ENCODE results near the gene TMEM108. TPM values are rescaled to one million over a fixed set of nuclear protein-coding genes. Genes with fewer than 3 reads are reported as not detected.

TMEM108 gene
- polyA plus RNA-seq, 1 experiment = 0.63 TPM

- ChIA-PET CTCF (interaction anchor here (0.8 to 2.8 kb wide), 3 partner anchors 12 to 348 kb away, joined by 3 to 18 read pairs (median 6); no protein-coding TSS in a partner anchor), POLR2A (no interaction called here)
- TF ChIP-seq, protein P1, sequence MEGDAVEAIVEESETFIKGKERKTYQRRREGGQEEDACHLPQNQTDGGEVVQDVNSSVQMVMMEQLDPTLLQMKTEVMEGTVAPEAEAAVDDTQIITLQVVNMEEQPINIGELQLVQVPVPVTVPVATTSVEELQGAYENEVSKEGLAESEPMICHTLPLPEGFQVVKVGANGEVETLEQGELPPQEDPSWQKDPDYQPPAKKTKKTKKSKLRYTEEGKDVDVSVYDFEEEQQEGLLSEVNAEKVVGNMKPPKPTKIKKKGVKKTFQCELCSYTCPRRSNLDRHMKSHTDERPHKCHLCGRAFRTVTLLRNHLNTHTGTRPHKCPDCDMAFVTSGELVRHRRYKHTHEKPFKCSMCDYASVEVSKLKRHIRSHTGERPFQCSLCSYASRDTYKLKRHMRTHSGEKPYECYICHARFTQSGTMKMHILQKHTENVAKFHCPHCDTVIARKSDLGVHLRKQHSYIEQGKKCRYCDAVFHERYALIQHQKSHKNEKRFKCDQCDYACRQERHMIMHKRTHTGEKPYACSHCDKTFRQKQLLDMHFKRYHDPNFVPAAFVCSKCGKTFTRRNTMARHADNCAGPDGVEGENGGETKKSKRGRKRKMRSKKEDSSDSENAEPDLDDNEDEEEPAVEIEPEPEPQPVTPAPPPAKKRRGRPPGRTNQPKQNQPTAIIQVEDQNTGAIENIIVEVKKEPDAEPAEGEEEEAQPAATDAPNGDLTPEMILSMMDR (IDR thresholded peaks at IDR 0.05; ENCODE audit: low read depth, low read length) = no peak
These were observed 350.7 kb downstream of the TMEM108 start for GRCh38 chr3:133388696-133389395.

GRCh38 chr3:133390715-133391114 is 352.5 kb downstream of the TMEM108 start:
- no peak overlapping the region for H3K27ac ChIP-seq (ENCODE audit: low read depth, low read length)
- H3K9me3 ChIP-seq (ENCODE audit: control insufficient read depth, insufficient read depth, low read length) = peaks cover 8% of the 10 kb centered on the region
- H3K27me3 ChIP-seq (ENCODE audit: control insufficient read depth, insufficient read depth, low read length) = no peaks in the 10 kb centered on the region
- DNase-seq (ENCODE audit: low read depth, low spot score) = no peak
- TF ChIP-seq, protein P1 (IDR thresholded peaks at IDR 0.05; ENCODE audit: low read depth, low read length) = no peak
- no peak overlapping the region for H3K4me3 ChIP-seq (ENCODE audit: low read depth, low read length)
- POLR2A ChIA-PET = no interaction called here
- CTCF ChIA-PET = interaction anchor here (1.0 to 2.8 kb wide), 3 partner anchors 10 to 660 kb away, joined by 3 to 18 read pairs (median 5); no protein-coding TSS in a partner anchor

More at GRCh38 chr3:133388696-133389395, 350.7 kb downstream of the TMEM108 start:
- no peak overlapping the region for H3K27ac ChIP-seq (ENCODE audit: low read depth, low read length)
- no peaks in the 10 kb centered on the region for H3K27me3 ChIP-seq (ENCODE audit: control insufficient read depth, insufficient read depth, low read length)
- H3K9me3 ChIP-seq (ENCODE audit: control insufficient read depth, insufficient read depth, low read length) = peaks cover 4% of the 10 kb centered on the region
- no peak for DNase-seq (ENCODE audit: low read depth, low spot score)
- H3K4me3 ChIP-seq (ENCODE audit: low read depth, low read length) = no peak overlapping the region

DNA sequence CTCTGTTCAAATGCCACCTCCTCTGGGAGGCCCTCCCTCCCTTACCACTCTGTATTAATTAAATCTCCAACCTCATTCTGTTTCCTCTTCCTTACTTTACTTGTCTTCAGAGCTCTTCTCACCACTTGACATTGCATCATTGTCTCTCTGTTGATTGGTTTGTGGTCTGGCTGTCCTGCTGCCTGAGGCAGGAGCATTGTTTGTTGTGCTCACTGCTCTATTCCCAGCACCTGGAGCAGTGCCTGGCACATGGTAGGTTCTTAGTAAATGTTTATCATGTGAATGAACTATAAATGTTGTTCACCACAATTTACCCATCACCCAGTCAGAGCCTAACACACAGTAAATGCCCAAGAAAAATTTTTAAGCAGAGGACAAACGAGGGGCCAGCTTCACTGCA is 355.0 kb downstream of the TMEM108 start:
- Histone ChIP-seq H3K27me3 (ENCODE audit: control insufficient read depth, insufficient read depth, low read length) (no peaks in the 10 kb centered on the region), H3K27ac (ENCODE audit: low read depth, low read length) (no peak overlapping the region), H3K4me3 (ENCODE audit: low read depth, low read length) (no peak overlapping the region), H3K9me3 (ENCODE audit: control insufficient read depth, insufficient read depth, low read length) (peaks cover 8% of the 10 kb centered on the region)
- no peak for DNase-seq (ENCODE audit: low read depth, low spot score)
- TF ChIP-seq, protein P1 (IDR thresholded peaks at IDR 0.05; ENCODE audit: low read depth, low read length) = no peak
- ChIA-PET CTCF (interaction anchor here (1.2 kb wide), 1 partner anchor 352 kb away, joined by 3 read pairs; no protein-coding TSS in a partner anchor), POLR2A (no interaction called here)

- ChIA-PET CTCF (no interaction called here), POLR2A (no interaction called here)
- no peak overlapping the region for H3K27ac ChIP-seq (ENCODE audit: low read depth, low read length)
- H3K4me3 ChIP-seq (ENCODE audit: low read depth, low read length) = no peak overlapping the region
- peaks cover 8% of the 10 kb centered on the region for H3K9me3 ChIP-seq (ENCODE audit: control insufficient read depth, insufficient read depth, low read length)
- TF ChIP-seq, protein P1 (IDR thresholded peaks at IDR 0.05; ENCODE audit: low read depth, low read length) = no peak
- no peaks in the 10 kb centered on the region for H3K27me3 ChIP-seq (ENCODE audit: control insufficient read depth, insufficient read depth, low read length)
- no peak for DNase-seq (ENCODE audit: low read depth, low spot score)
These were observed 355.7 kb downstream of the TMEM108 start for GRCh38 chr3:133393691-133394474.
